Measurements from ENCODE around the gene NACC1.

The NACC1 gene

GRCh38 chr19:13077240-13077639, 40.8 kb upstream of the NACC1 start:
- ChIA-PET POLR2A (no interaction called here), CTCF (interaction anchor here (1.2 to 4.7 kb wide), 2 partner anchors 9 to 15 kb away, joined by 6 to 33 read pairs; no protein-coding TSS in a partner anchor)
- no peak overlapping the region for H3K4me3 ChIP-seq (ENCODE audit: low read depth, low read length)

DNA sequence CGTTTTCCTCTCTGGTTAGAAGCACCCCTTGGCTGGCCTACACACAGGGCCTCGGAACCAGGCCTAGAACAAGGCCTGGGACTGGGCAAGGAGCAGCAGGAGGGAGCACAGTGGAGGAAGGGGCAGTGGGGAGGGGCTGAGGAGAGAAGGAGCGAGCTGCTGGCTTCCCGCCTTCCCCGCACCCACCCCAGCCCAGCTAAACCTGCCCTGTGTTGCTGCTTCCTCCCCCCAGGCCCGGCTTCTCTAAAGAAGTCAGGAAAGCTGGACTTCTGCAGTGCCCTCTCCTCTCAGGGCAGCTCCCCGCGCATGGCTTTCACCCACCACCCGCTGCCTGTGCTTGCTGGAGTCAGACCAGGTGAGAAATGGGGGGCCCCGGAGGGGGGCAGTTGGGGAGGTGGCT, 39.7 kb upstream of the NACC1 start:
- peaks cover 14% of the 10 kb centered on the region for H3K4me1 ChIP-seq (ENCODE audit: control insufficient read depth, insufficient read depth, low read length)
- H3K27ac ChIP-seq (ENCODE audit: extremely low read depth, low read depth, low read length): peak overlapping the region; percentile 64; the same call in 1 of the 2 replicates
- ChIA-PET CTCF (interaction anchor here (1.0 to 4.7 kb wide), 8 partner anchors 10 to 113 kb away, joined by 3 to 33 read pairs (median 6); no protein-coding TSS in a partner anchor), POLR2A (interaction anchor here (2.1 kb wide), 1 partner anchor 18 kb away, joined by 6 read pairs; no protein-coding TSS in a partner anchor)
- H3K4me3 ChIP-seq (ENCODE audit: low read depth, low read length): no peak overlapping the region
- TF ChIP-seq, protein P1, sequence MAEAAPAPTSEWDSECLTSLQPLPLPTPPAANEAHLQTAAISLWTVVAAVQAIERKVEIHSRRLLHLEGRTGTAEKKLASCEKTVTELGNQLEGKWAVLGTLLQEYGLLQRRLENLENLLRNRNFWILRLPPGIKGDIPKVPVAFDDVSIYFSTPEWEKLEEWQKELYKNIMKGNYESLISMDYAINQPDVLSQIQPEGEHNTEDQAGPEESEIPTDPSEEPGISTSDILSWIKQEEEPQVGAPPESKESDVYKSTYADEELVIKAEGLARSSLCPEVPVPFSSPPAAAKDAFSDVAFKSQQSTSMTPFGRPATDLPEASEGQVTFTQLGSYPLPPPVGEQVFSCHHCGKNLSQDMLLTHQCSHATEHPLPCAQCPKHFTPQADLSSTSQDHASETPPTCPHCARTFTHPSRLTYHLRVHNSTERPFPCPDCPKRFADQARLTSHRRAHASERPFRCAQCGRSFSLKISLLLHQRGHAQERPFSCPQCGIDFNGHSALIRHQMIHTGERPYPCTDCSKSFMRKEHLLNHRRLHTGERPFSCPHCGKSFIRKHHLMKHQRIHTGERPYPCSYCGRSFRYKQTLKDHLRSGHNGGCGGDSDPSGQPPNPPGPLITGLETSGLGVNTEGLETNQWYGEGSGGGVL (tag by site-specific recombination; IDR thresholded peaks at IDR 0.05): peak; percentile 10; the same call in 1 of the 2 replicates
- no peak for TF ChIP-seq ZNF404 (tag by site-specific recombination; IDR thresholded peaks at IDR 0.05)
- no peaks in the 10 kb centered on the region; a peak in 1 of 3 replicates for H3K36me3 ChIP-seq (ENCODE audit: control insufficient read depth in 2 of 2, insufficient read depth in 1 of 2, low read length in 2 of 2)
- H3K9me3 ChIP-seq (ENCODE audit: control insufficient read depth, insufficient read depth, low read depth, low read length): no peaks in the 10 kb centered on the region

More at GRCh38 chr19:13077240-13077639, 40.8 kb upstream of the NACC1 start:
- H3K4me1 ChIP-seq (ENCODE audit: control insufficient read depth, insufficient read depth, low read length): peaks cover 14% of the 10 kb centered on the region
- H3K9me3 ChIP-seq (ENCODE audit: control insufficient read depth, insufficient read depth, low read depth, low read length): no peaks in the 10 kb centered on the region
- TF ChIP-seq ZNF571 (tag by site-specific recombination; IDR thresholded peaks at IDR 0.05): no peak
- peak; percentile 69 for TF ChIP-seq ZIC2 (tag by site-specific recombination; IDR thresholded peaks at IDR 0.05)
- H3K27ac ChIP-seq (ENCODE audit: extremely low read depth, low read depth, low read length): no peak overlapping the region
- H3K36me3 ChIP-seq (ENCODE audit: control insufficient read depth in 2 of 2, insufficient read depth in 1 of 2, low read length in 2 of 2): no peaks in the 10 kb centered on the region; a peak in 1 of 3 replicates

- no peaks in the 10 kb centered on the region for H3K9me3 ChIP-seq (ENCODE audit: control insufficient read depth, insufficient read depth, low read depth, low read length)
- peaks cover 14% of the 10 kb centered on the region for H3K4me1 ChIP-seq (ENCODE audit: control insufficient read depth, insufficient read depth, low read length)
- POLR2A ChIA-PET: interaction anchor here (1.1 to 2.1 kb wide), 3 partner anchors 18 to 94 kb away, joined by 3 to 6 read pairs (median 3); no protein-coding TSS in a partner anchor
- no peaks in the 10 kb centered on the region; a peak in 1 of 3 replicates for H3K36me3 ChIP-seq (ENCODE audit: control insufficient read depth in 2 of 2, insufficient read depth in 1 of 2, low read length in 2 of 2)
- no peak overlapping the region for H3K4me3 ChIP-seq (ENCODE audit: low read depth, low read length)
- H3K27ac ChIP-seq (ENCODE audit: extremely low read depth, low read depth, low read length): peak overlapping the region; percentile 64
- CTCF ChIA-PET: interaction anchor here (0.6 to 4.7 kb wide), 10 partner anchors 13 to 436 kb away, joined by 3 to 33 read pairs (median 5); no protein-coding TSS in a partner anchor
- TF ChIP-seq ZNF121 (tag by site-specific recombination; IDR thresholded peaks at IDR 0.05) (no peak), ZBTB17 (tag by site-specific recombination; IDR thresholded peaks at IDR 0.05) (peak; percentile 72), ZNF366 (tag by site-specific recombination; conservative IDR thresholded peaks at IDR 0.05) (0 out of 2 replicates have a peak, but pooled peaks have one; percentile 16), ZBTB8A (tag by site-specific recombination; IDR thresholded peaks at IDR 0.05) (no peak), KLF17 (tag by site-specific recombination; IDR thresholded peaks at IDR 0.05) (no peak), SCRT1 (tag by site-specific recombination; IDR thresholded peaks at IDR 0.05; ENCODE audit: borderline replicate concordance) (no peak), ZNF416 (tag by site-specific recombination; IDR thresholded peaks at IDR 0.05) (no peak), ZNF600 (tag by site-specific recombination; IDR thresholded peaks at IDR 0.05) (peak; percentile 83), ZFP37 (tag by site-specific recombination; IDR thresholded peaks at IDR 0.05) (no peak), OSR2 (tag by site-specific recombination; IDR thresholded peaks at IDR 0.05) (peak; percentile 6; the same call in 1 of the 2 replicates), IKZF3 (tag by site-specific recombination; IDR thresholded peaks at IDR 0.05) (0 out of 2 replicates have a peak, but pooled peaks have one; percentile 3), SCRT2 (tag by site-specific recombination; IDR thresholded peaks at IDR 0.05) (no peak), KLF10 (tag by site-specific recombination; IDR thresholded peaks at IDR 0.05) (no peak)
- TF ChIP-seq, protein P2, sequence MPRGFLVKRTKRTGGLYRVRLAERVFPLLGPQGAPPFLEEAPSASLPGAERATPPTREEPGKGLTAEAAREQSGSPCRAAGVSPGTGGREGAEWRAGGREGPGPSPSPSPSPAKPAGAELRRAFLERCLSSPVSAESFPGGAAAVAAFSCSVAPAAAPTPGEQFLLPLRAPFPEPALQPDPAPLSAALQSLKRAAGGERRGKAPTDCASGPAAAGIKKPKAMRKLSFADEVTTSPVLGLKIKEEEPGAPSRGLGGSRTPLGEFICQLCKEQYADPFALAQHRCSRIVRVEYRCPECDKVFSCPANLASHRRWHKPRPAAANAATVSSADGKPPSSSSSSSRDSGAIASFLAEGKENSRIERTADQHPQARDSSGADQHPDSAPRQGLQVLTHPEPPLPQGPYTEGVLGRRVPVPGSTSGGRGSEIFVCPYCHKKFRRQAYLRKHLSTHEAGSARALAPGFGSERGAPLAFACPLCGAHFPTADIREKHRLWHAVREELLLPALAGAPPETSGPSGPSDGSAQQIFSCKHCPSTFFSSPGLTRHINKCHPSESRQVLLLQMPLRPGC (tag by site-specific recombination; IDR thresholded peaks at IDR 0.05): no peak
- TF ChIP-seq, protein P1 (tag by site-specific recombination; IDR thresholded peaks at IDR 0.05): no peak
- TF ChIP-seq, protein P3, sequence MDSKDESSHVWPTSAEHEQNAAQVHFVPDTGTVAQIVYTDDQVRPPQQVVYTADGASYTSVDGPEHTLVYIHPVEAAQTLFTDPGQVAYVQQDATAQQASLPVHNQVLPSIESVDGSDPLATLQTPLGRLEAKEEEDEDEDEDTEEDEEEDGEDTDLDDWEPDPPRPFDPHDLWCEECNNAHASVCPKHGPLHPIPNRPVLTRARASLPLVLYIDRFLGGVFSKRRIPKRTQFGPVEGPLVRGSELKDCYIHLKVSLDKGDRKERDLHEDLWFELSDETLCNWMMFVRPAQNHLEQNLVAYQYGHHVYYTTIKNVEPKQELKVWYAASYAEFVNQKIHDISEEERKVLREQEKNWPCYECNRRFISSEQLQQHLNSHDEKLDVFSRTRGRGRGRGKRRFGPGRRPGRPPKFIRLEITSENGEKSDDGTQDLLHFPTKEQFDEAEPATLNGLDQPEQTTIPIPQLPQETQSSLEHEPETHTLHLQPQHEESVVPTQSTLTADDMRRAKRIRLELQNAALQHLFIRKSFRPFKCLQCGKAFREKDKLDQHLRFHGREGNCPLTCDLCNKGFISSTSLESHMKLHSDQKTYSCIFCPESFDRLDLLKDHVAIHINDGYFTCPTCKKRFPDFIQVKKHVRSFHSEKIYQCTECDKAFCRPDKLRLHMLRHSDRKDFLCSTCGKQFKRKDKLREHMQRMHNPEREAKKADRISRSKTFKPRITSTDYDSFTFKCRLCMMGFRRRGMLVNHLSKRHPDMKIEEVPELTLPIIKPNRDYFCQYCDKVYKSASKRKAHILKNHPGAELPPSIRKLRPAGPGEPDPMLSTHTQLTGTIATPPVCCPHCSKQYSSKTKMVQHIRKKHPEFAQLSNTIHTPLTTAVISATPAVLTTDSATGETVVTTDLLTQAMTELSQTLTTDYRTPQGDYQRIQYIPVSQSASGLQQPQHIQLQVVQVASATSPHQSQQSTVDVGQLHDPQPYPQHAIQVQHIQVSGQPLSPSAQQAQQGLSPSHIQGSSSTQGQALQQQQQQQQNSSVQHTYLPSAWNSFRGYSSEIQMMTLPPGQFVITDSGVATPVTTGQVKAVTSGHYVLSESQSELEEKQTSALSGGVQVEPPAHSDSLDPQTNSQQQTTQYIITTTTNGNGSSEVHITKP (tag by site-specific recombination; IDR thresholded peaks at IDR 0.05): peak; percentile 40
These were observed 39.0 kb upstream of the NACC1 start for GRCh38 chr19:13078897-13079541.
